CD14-positive monocyte (primary cell): ENCODE results near the gene MED13L. TPM values are rescaled to one million over a fixed set of nuclear protein-coding genes. Genes with fewer than 3 reads are reported as not detected.
A peak's percentile ranks its signal among the peaks of the same experiment; 100 is the strongest.

Experiments used
- DNase-seq, 3 donors: peaks; one replicate each; pipeline ENCODE4 v3.0.0-alpha.2; 2011 to 2022
- H2AFZ ChIP-seq: 2 replicates; pipeline ENCODE4 v1.6.0; 2012; ENCODE audit warnings: mild to moderate bottlenecking, low read depth, low read length, inconsistent platforms; ENCODE audit not compliant: insufficient read depth, poor library complexity, severe bottlenecking
- H3K27ac ChIP-seq, 2 donors: 1 replicate in 1 of 2; 2 replicates in 1 of 2; pipeline ENCODE4 v1.5.1; 2012 to 2013; ENCODE audit warnings: low read length in 2 of 2, control low read depth in 1 of 2, inconsistent platforms in 1 of 2, low read depth in 1 of 2, mild to moderate bottlenecking in 1 of 2
- H3K27me3 ChIP-seq, 2 donors: one replicate each; pipeline versions ENCODE4 v1.6.0 to v1.6.1; 2011 to 2013; ENCODE audit warnings: low read length in 2 of 2; ENCODE audit not compliant: control insufficient read depth in 2 of 2, insufficient read depth in 2 of 2
- H3K36me3 ChIP-seq, 2 donors: replicated peaks in 1 of 2; 1 replicate in 1 of 2; 2 replicates in 1 of 2; pipeline versions ENCODE4 v1.5.1 to v1.6.1; 2012 to 2013; ENCODE audit warnings: low read length in 2 of 2, control low read depth in 1 of 2, inconsistent platforms in 1 of 2, mild to moderate bottlenecking in 1 of 2; ENCODE audit not compliant: insufficient read depth in 2 of 2, control insufficient read depth in 1 of 2
- H3K4me1 ChIP-seq, 2 donors: 1 replicate in 1 of 2; 2 replicates in 1 of 2; pipeline versions ENCODE4 v1.5.1 to v1.6.1; 2012 to 2013; ENCODE audit warnings: low read length in 2 of 2, control low read depth in 1 of 2, inconsistent platforms in 1 of 2, mild to moderate bottlenecking in 1 of 2, moderate library complexity in 1 of 2; ENCODE audit not compliant: insufficient read depth in 2 of 2, control insufficient read depth in 1 of 2
- H3K4me2 ChIP-seq: replicated peaks from 2 replicates; pipeline ENCODE3; 2012; ENCODE audit warnings: low read length, moderate library complexity, mild to moderate bottlenecking; ENCODE audit not compliant: poor library complexity, severe bottlenecking; ENCODE audit errors: extremely low read depth
- H3K4me3 ChIP-seq, 3 experiments: fragments of 200-600 bp in 1 of 3; sonication (generic) in 1 of 3; replicated peaks in 1 of 3; 1 replicate in 2 of 3; 2 replicates in 1 of 3; pipeline ENCODE4 v1.5.1; 2011 to 2013; ENCODE audit warnings: low read length in 3 of 3, mild to moderate bottlenecking in 3 of 3, control low read depth in 2 of 3, low read depth in 2 of 3, inconsistent platforms in 1 of 3, moderate library complexity in 1 of 3
- H3K79me2 ChIP-seq: 2 replicates; pipeline ENCODE4 v1.6.0; 2012; ENCODE audit warnings: mild to moderate bottlenecking, control low read depth, inconsistent platforms, low read length, moderate library complexity; ENCODE audit not compliant: insufficient read depth
- H3K9ac ChIP-seq: 2 replicates; pipeline ENCODE4 v1.6.0; 2017; ENCODE audit warnings: low read length, mild to moderate bottlenecking; ENCODE audit not compliant: insufficient read depth, poor library complexity, severe bottlenecking
- H3K9me3 ChIP-seq, 2 donors: replicated peaks in 1 of 2; 1 replicate in 1 of 2; 2 replicates in 1 of 2; pipeline versions ENCODE4 v1.5.1 to v1.6.1; 2012 to 2013; ENCODE audit warnings: low read length in 2 of 2, control low read depth in 1 of 2; ENCODE audit not compliant: control insufficient read depth in 1 of 2, insufficient read depth in 1 of 2
- H4K20me1 ChIP-seq: 2 replicates; pipeline ENCODE4 v1.6.0; 2012; ENCODE audit warnings: mild to moderate bottlenecking, low read length, control low read depth, moderate library complexity; ENCODE audit not compliant: insufficient read depth
- H3K27ac Mint-ChIP-seq, 7 donors: one replicate each; pipeline ENCODE4 v1.8.0; 2020; ENCODE audit warnings: mild to moderate bottlenecking in 7 of 7, mixed read lengths in 7 of 7, moderate library complexity in 6 of 7, inconsistent platforms in 2 of 7
- H3K27me3 Mint-ChIP-seq, 3 donors: one replicate each; pipeline ENCODE4 v1.8.0; 2021 to 2022; ENCODE audit warnings: low read depth in 3 of 3, mild to moderate bottlenecking in 3 of 3, mixed read lengths in 3 of 3, moderate library complexity in 3 of 3, inconsistent platforms in 1 of 3
- H3K36me3 Mint-ChIP-seq, 2 donors: one replicate each; pipeline ENCODE4 v1.8.0; 2020; ENCODE audit warnings: mixed read lengths in 2 of 2, inconsistent platforms in 1 of 2, mild to moderate bottlenecking in 1 of 2
- H3K4me1 Mint-ChIP-seq: one replicate; pipeline ENCODE4 v1.8.0; 2020; ENCODE audit warnings: mild to moderate bottlenecking, mixed read lengths
- H3K4me3 Mint-ChIP-seq, 2 donors: one replicate each; pipeline ENCODE4 v1.8.0; 2020; ENCODE audit warnings: mild to moderate bottlenecking in 2 of 2, mixed read lengths in 2 of 2, moderate library complexity in 1 of 2
- H3K9me3 Mint-ChIP-seq, 7 donors: one replicate each; pipeline ENCODE4 v1.8.0; 2020 to 2022; ENCODE audit warnings: mixed read lengths in 7 of 7, mild to moderate bottlenecking in 6 of 7, moderate library complexity in 6 of 7, inconsistent platforms in 2 of 7
- WGBS: methylation state at CpG from one replicate; pipeline ENCODE4 v1.1.5; 2013; ENCODE audit warnings: missing lambda C conversion rate; ENCODE audit not compliant: insufficient coverage; 5-methylcytosine and 5-hydroxymethylcytosine counted together
- intact Hi-C, 2 donors: fragments of 100-400 bp; cut with micrococcal nuclease; formaldehyde crosslinking; loops; one replicate each; pipeline versions ENCODE4 v1.15.0 to v1.15.1; 2023
- polyA plus RNA-seq, 3 donors: library from polyadenylated mRNA; depleted of rRNA in 1 of 3; unstranded in 2 of 3; stranded (reverse) in 1 of 3; fragments of 300-500 nt in 2 of 3; fragments of >200 nt in 1 of 3; fragmentation: Illumina TruSeq in 2 of 3; gene quantifications; 1 replicate in 2 of 3; 2 replicates in 1 of 3; pipeline ENCODE4 v1.2.3, GENCODE V29; 2012 to 2021
- TF ChIP-seq, protein P1 (sequence below): fragments of 200-600 bp; IDR thresholded peaks from one replicate; pipeline ENCODE4 v1.8.0; 2022; ENCODE audit warnings: antibody characterized with exemption, mild to moderate bottlenecking

The MED13L gene
- polyA plus RNA-seq, 3 donors, result 4.4 to 42.0 (median 7.5) TPM

DNA sequence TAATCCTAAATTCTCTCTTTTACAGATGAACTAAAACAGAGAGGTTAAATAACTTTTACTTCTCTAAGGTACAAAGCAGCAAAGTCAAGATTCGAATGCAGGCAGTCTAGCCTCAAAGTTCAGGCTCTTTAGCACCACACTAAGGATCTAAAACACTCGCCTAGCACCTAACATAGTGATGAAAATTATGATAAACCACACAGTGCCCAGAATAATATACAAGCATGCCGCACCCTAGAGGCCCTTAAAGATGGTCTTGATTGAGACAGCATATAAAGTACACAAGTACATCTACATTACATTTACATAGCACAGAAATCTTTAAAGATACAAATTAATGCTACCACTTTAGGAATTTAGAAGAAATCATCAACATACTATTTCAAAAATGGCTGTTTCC, 207.0 kb downstream of the MED13L start:
- H3K36me3 Mint-ChIP-seq, result peaks cover 0 to 7% of the 10 kb centered on the region in 2 donors
- no peaks in the 10 kb centered on the region for H3K9me3 Mint-ChIP-seq
- H3K27ac Mint-ChIP-seq, result peak overlapping the region in 2 of 7 donors; percentile 2 to 38
- DNase-seq, result no peak
- H3K9ac ChIP-seq, result no peak overlapping the region
- H3K27ac ChIP-seq, result peak overlapping the region in 1 of 2 donors; percentile 21
- no peak overlapping the region for H3K4me3 ChIP-seq
- intact Hi-C loops, result no loop called here
- WGBS, result 100% methylated on average over 2 of the region's 3 CpGs
- peaks cover 0 to 2% (median 0%) of the 10 kb centered on the region in 3 donors for H3K27me3 Mint-ChIP-seq
- H3K9me3 ChIP-seq, result no peaks in the 10 kb centered on the region
- H2AFZ ChIP-seq, result no peak overlapping the region
- H3K27me3 ChIP-seq, result no peaks in the 10 kb centered on the region
- H3K4me1 ChIP-seq, result peaks cover 15 to 32% of the 10 kb centered on the region in 2 donors
- H3K4me3 Mint-ChIP-seq, result no peak overlapping the region
- no peak overlapping the region for H3K4me2 ChIP-seq
- no peaks in the 10 kb centered on the region for H3K36me3 ChIP-seq
- TF ChIP-seq, protein P1, sequence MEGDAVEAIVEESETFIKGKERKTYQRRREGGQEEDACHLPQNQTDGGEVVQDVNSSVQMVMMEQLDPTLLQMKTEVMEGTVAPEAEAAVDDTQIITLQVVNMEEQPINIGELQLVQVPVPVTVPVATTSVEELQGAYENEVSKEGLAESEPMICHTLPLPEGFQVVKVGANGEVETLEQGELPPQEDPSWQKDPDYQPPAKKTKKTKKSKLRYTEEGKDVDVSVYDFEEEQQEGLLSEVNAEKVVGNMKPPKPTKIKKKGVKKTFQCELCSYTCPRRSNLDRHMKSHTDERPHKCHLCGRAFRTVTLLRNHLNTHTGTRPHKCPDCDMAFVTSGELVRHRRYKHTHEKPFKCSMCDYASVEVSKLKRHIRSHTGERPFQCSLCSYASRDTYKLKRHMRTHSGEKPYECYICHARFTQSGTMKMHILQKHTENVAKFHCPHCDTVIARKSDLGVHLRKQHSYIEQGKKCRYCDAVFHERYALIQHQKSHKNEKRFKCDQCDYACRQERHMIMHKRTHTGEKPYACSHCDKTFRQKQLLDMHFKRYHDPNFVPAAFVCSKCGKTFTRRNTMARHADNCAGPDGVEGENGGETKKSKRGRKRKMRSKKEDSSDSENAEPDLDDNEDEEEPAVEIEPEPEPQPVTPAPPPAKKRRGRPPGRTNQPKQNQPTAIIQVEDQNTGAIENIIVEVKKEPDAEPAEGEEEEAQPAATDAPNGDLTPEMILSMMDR, result no peak
- H3K4me1 Mint-ChIP-seq, result peaks cover 48% of the 10 kb centered on the region
- H4K20me1 ChIP-seq, result peaks cover 99% of the 10 kb centered on the region
- peaks cover 97% of the 10 kb centered on the region for H3K79me2 ChIP-seq

DNA sequence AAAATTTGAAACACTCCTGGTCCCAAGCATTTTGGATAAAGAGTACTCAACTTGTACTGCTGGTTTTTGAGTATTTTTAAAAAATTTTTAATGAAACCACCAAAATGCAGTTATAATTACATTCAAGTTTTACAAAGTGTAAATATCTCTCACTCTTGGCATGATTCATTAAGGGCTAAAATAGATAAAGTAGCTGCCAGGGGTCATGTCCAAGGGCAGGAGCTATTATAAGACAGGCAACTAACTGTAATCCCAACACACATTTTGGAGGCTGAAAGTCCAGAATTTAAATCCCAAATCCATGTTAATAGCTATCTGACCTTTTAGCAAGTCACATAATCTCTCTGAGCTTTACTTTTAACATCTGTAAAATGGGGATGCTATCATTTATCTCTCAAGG, 207.6 kb downstream of the MED13L start:
- peak overlapping the region in 1 of 2 donors; percentile 21 for H3K27ac ChIP-seq
- peaks cover 99% of the 10 kb centered on the region for H4K20me1 ChIP-seq
- H3K9me3 ChIP-seq, result no peaks in the 10 kb centered on the region
- H3K9ac ChIP-seq, result no peak overlapping the region
- peaks cover 97% of the 10 kb centered on the region for H3K79me2 ChIP-seq
- intact Hi-C loops, result loop anchor here in 1 of 2 donors (10.0 kb wide), 1 partner anchor 165 kb away; no protein-coding TSS in a partner anchor
- H3K4me2 ChIP-seq, result no peak overlapping the region
- no peak for DNase-seq
- H3K4me3 ChIP-seq, result no peak overlapping the region
- H3K27me3 Mint-ChIP-seq, result peaks cover 0 to 2% (median 0%) of the 10 kb centered on the region in 3 donors
- no peaks in the 10 kb centered on the region for H3K36me3 ChIP-seq
- H3K9me3 Mint-ChIP-seq, result no peaks in the 10 kb centered on the region
- H3K4me3 Mint-ChIP-seq, result no peak overlapping the region
- TF ChIP-seq, protein P1, result no peak
- peak overlapping the region in 2 of 7 donors; percentile 2 to 38 for H3K27ac Mint-ChIP-seq
- H3K27me3 ChIP-seq, result no peaks in the 10 kb centered on the region
- peaks cover 43% of the 10 kb centered on the region for H3K4me1 Mint-ChIP-seq
- no peak overlapping the region for H2AFZ ChIP-seq
- H3K36me3 Mint-ChIP-seq, result peaks cover 0 to 7% of the 10 kb centered on the region in 2 donors
- H3K4me1 ChIP-seq, result peaks cover 15 to 29% of the 10 kb centered on the region in 2 donors
